ENCODE data around the gene KCNS1. TPM values are rescaled to one million over a fixed set of nuclear protein-coding genes. Genes with fewer than 3 reads are reported as not detected.

The KCNS1 gene
- total and polyA plus RNA-seq, 2 of the 8 experiments (the other 6 are each of a cell fraction or from before 2014, with no cell fraction given), result 1.4 to 1.8 TPM

- TF ChIP-seq CHD7 (IDR thresholded peaks at IDR 0.05; ENCODE audit: insufficient replicate concordance, low read length), result no peak
- TF ChIP-seq ASH2L (IDR thresholded peaks at IDR 0.05; ENCODE audit: low read length), result no peak
Measured at GRCh38 chr20:45121388-45121787, 20.5 kb upstream of the KCNS1 start (continued).
